SH-SY5Y (cell line): ENCODE measurements around the gene METTL3.

Experiments
- GATA2 ChIP-seq: IDR thresholded peaks from 2 replicates; pipeline ENCODE4 v1.6.1; 2011; ENCODE audit warnings: mild to moderate bottlenecking, low read depth, low read length
- GATA3 ChIP-seq: IDR thresholded peaks from 2 replicates; pipeline ENCODE4 v1.6.1; 2011; ENCODE audit warnings: low read depth, mild to moderate bottlenecking, low read length, moderate library complexity

DNA sequence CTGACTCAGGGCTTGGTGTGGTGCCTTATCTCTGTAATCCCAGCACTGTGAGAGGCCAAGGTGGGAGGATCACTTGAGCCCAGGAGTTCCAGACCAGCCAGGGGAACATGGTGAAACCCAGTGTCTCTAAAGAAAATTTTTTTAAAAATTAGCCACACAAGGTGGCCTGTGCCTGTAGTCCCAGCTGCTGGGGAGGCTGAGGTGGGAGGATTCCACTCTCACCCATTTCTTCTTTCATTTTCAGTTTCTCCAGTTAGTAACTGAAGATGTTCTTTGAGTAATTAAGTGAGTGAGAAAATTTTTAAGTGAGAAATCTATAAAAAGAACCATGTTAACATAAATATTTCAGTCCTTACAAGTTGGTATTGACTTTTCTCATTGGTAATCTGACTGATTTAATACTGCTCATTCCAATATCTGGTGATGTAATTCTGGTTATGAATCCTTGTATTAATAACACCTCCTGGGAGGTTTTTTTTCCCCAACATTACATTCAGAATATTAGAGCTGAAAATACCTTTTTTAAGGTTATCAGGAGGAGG lies 6.1 kb downstream of the METTL3 start:
- no peak for TF ChIP-seq GATA2
- no peak for TF ChIP-seq GATA3
